Measurements from ENCODE around the gene ADIPOR2.

DNA sequence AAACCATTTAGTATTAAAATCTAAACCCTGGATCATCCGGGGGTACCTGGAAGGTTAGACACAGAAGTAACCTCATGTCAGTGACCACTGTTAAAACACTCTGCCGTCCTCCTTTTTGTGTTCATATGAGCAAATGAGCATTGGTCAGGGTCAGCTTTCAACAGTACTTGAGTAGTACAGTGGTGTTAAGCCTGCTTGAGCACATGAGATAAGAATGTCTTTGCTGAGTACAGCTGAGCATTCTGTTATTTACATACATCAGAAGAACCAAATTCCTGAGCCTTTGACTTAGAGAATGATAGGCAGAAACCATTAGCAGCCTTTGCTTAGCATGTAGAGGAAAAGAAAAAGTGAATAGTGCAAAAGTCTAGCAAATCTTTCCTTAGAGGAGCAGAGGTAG is 90.9 kb downstream of the ADIPOR2 start:
- TF ChIP-seq EZH2phosphoT487 (IDR thresholded peaks at IDR 0.05; ENCODE audit: borderline replicate concordance, low read length) = no peak
- TF ChIP-seq, protein P1, sequence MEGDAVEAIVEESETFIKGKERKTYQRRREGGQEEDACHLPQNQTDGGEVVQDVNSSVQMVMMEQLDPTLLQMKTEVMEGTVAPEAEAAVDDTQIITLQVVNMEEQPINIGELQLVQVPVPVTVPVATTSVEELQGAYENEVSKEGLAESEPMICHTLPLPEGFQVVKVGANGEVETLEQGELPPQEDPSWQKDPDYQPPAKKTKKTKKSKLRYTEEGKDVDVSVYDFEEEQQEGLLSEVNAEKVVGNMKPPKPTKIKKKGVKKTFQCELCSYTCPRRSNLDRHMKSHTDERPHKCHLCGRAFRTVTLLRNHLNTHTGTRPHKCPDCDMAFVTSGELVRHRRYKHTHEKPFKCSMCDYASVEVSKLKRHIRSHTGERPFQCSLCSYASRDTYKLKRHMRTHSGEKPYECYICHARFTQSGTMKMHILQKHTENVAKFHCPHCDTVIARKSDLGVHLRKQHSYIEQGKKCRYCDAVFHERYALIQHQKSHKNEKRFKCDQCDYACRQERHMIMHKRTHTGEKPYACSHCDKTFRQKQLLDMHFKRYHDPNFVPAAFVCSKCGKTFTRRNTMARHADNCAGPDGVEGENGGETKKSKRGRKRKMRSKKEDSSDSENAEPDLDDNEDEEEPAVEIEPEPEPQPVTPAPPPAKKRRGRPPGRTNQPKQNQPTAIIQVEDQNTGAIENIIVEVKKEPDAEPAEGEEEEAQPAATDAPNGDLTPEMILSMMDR (conservative IDR thresholded peaks at IDR 0.05; ENCODE audit: low read depth, low read length) = no peak

Data from PC-3 (cell line).